A673 (cell line): ENCODE data around the gene DPF3. TPM values are rescaled to one million over a fixed set of nuclear protein-coding genes. Genes with fewer than 3 reads are reported as not detected.

Source experiments
- BruUV-seq: library from RNA; stranded (reverse); fragments of 400-500 nt; replicated peaks from 2 replicates; lab custom pipeline; 2021; lab: Mats Ljungman, UMichigan
- CTCF ChIA-PET: fragments of 300-600 bp; sonication (Branson Sonifier 250); formaldehyde crosslinking; loops from one replicate; lab custom pipeline; 2022; ENCODE audit warnings: antibody characterized with exemption; lab: Charles Lee
- POLR2A ChIA-PET: fragments of 300-600 bp; sonication (Branson Sonifier 250); formaldehyde crosslinking; loops from one replicate; lab custom pipeline; 2022; ENCODE audit warnings: antibody characterized with exemption; ENCODE audit not compliant: low non-redundant PET; lab: Charles Lee
- DNase-seq: peaks from one replicate; pipeline ENCODE4 v3.0.0-alpha.2; 2015; ENCODE audit warnings: low spot score
- H3K27ac ChIP-seq: fragments of 200-600 bp; sonication (generic); 2 replicates; pipeline ENCODE4 v1.5.1; 2016; ENCODE audit warnings: mixed run types, low read depth, mild to moderate bottlenecking, mixed read lengths, antibody characterized with exemption, low read length; ENCODE audit not compliant: poor library complexity, severe bottlenecking
- H3K27me3 ChIP-seq: fragments of 200-600 bp; sonication (generic); replicated peaks from 2 replicates; pipeline ENCODE4 v1.6.1; 2017; ENCODE audit warnings: mixed run types, low read depth, mild to moderate bottlenecking, mixed read lengths, antibody characterized with exemption, low read length; ENCODE audit not compliant: insufficient read depth, poor library complexity
- H3K36me3 ChIP-seq: fragments of 200-600 bp; sonication (generic); 2 replicates; pipeline ENCODE4 v1.6.1; 2016; ENCODE audit warnings: mixed run types, mild to moderate bottlenecking, mixed read lengths, antibody characterized with exemption, low read length; ENCODE audit not compliant: insufficient read depth, poor library complexity, severe bottlenecking
- H3K4me1 ChIP-seq: fragments of 200-600 bp; sonication (generic); 2 replicates; pipeline ENCODE4 v1.6.1; 2017; ENCODE audit warnings: mixed run types, mild to moderate bottlenecking, mixed read lengths, antibody characterized with exemption, low read length; ENCODE audit not compliant: insufficient read depth, poor library complexity, severe bottlenecking
- H3K4me3 ChIP-seq: fragments of 200-600 bp; sonication (generic); 2 replicates; pipeline ENCODE4 v1.5.1; 2016; ENCODE audit warnings: low read depth, mixed run types, mild to moderate bottlenecking, mixed read lengths, low read length; ENCODE audit not compliant: poor library complexity, severe bottlenecking
- H3K9me3 ChIP-seq: fragments of 200-600 bp; sonication (generic); 2 replicates; pipeline ENCODE4 v1.6.1; 2016; ENCODE audit warnings: mixed run types, low read depth, mild to moderate bottlenecking, mixed read lengths, antibody characterized with exemption, low read length; ENCODE audit not compliant: poor library complexity, severe bottlenecking
- EZH2 ChIP-seq: fragments of 200-600 bp; sonication (generic); IDR thresholded peaks from 2 replicates; pipeline ENCODE4 v1.6.1; 2017; ENCODE audit warnings: borderline replicate concordance, low read depth, mild to moderate bottlenecking, mixed read lengths, antibody characterized with exemption, low read length; ENCODE audit not compliant: poor library complexity, severe bottlenecking
- intact Hi-C: fragments of 100-400 bp; cut with micrococcal nuclease; formaldehyde crosslinking; loops from one replicate; pipeline ENCODE4 v1.10.0; 2022; ENCODE audit not compliant: unreplicated experiment
- total RNA-seq: library from RNA; stranded (reverse); gene quantifications from 2 replicates; pipeline ENCODE4 v1.2.3, GENCODE V29; 2021
- TF ChIP-seq, protein P1 (sequence below): fragments of 300-800, 200-600 bp; sonication (generic); conservative IDR thresholded peaks from 2 replicates; pipeline ENCODE4 v1.5.1; 2017; ENCODE audit warnings: low read depth, mild to moderate bottlenecking, antibody characterized with exemption, low read length, moderate library complexity, mixed read lengths

DPF3 gene
- total RNA-seq, 1 experiment from 2014 or later = 15.7 TPM

DNA sequence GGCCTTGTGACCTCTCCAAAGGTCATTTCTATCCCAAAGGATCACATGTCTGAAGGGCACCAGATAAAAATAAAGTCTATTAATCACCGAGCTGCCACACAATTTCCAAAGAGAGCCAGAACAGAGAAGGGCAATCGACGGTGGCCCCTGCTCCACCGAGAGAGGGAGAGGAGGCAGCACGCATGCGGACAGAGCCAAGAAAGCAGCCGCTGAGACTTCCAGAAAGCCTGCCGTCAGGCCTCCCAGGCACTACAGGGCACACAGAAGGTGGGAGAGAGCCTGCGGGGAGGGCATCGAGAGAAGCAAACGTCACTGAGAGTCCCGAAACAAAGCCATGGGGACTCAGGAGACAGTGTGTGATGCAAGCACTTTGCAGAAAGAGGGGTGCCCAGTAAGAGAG is 182.0 kb downstream of the DPF3 start:
- no peak for DNase-seq
- no peaks in the 10 kb centered on the region for H3K27me3 ChIP-seq
- intact Hi-C loops = no loop called here
- no TSS peak for BruUV-seq
- H3K9me3 ChIP-seq = no peaks in the 10 kb centered on the region
- no peak overlapping the region for H3K27ac ChIP-seq
- no peak overlapping the region for H3K4me3 ChIP-seq
- H3K4me1 ChIP-seq = no peaks in the 10 kb centered on the region
- TF ChIP-seq EZH2 = no peak
- TF ChIP-seq, protein P1, sequence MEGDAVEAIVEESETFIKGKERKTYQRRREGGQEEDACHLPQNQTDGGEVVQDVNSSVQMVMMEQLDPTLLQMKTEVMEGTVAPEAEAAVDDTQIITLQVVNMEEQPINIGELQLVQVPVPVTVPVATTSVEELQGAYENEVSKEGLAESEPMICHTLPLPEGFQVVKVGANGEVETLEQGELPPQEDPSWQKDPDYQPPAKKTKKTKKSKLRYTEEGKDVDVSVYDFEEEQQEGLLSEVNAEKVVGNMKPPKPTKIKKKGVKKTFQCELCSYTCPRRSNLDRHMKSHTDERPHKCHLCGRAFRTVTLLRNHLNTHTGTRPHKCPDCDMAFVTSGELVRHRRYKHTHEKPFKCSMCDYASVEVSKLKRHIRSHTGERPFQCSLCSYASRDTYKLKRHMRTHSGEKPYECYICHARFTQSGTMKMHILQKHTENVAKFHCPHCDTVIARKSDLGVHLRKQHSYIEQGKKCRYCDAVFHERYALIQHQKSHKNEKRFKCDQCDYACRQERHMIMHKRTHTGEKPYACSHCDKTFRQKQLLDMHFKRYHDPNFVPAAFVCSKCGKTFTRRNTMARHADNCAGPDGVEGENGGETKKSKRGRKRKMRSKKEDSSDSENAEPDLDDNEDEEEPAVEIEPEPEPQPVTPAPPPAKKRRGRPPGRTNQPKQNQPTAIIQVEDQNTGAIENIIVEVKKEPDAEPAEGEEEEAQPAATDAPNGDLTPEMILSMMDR = no peak
- CTCF ChIA-PET = no interaction called here
- POLR2A ChIA-PET = no interaction called here
- no peaks in the 10 kb centered on the region for H3K36me3 ChIP-seq

DNA sequence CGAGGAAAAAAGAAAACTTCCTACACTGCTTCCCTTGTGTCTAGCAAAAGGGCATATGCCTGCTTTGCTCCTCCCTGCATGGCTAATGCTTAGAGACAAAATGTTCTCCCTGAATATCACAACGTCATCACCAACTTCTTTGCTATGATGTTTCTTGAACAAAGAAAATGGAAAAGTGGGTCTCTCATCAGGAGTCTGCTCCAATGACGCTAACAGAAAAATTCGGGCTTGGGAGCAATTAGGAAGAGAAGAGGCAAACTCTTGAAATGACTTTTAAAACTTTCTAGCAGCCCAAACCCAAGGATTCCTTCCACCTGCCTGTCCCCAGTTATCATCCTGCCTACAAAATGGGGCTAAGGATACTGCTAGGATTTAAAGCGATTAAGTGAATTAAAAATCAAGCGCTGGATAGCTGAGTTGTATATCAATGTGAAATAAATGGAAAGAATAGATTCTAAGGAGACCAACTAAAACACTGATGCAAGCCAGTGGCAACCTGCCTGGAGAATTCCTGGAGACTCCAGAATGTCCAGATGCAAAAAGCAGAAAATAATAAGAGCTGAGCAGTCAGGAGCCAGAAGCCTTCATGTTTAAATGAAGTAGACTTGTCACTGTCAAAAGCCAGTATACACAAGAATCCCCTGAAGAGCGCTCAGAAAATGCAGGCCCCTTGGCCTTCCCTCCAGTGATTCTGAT is 183.8 kb downstream of the DPF3 start:
- CTCF ChIA-PET = no interaction called here
- POLR2A ChIA-PET = no interaction called here
- TF ChIP-seq, protein P1 = no peak
- TF ChIP-seq EZH2 = no peak
- H3K27ac ChIP-seq = no peak overlapping the region
- no peaks in the 10 kb centered on the region for H3K27me3 ChIP-seq
- H3K36me3 ChIP-seq = no peaks in the 10 kb centered on the region
- intact Hi-C loops = no loop called here
- H3K4me1 ChIP-seq = no peaks in the 10 kb centered on the region
- no peaks in the 10 kb centered on the region for H3K9me3 ChIP-seq
- DNase-seq = no peak
- H3K4me3 ChIP-seq = no peak overlapping the region
- BruUV-seq = TSS peak; percentile 21

DNA sequence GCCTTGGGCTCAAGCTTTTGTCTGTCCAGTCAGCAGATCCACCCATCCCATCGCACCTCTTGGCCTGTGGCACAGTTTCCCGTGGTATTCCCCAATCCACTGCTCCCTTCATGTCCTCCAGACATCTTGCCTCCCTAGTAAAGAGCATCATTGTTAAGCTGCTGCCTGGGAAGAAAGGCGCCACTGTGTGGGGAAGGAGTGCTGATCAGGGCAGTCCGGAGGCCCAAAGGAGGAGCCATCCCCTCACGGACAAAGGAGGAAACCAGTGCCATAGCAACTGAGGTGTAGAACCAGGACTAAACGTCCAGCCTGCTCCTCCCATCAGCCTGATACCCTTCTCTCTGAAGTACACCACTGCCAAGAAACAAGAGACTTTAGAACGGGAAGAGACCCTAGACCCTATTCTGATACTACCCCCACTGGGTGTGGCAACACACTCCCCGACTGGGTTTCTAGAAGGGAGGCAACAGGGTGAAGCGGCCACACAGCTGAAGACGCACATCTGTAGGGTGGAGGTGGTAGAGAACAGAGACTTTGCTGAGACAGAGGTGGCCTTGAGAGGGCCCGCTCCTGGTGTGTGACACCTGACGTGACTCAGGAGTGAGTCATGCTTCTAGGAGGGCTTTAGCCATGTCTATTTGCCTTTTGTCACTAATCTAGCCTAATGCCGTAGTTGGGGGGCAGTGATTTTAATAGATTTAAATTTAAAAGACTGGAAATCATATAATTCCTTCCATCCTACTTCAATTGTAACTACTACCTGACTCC is 185.0 kb downstream of the DPF3 start:
- Histone ChIP-seq H3K4me1 (no peaks in the 10 kb centered on the region), H3K27ac (no peak overlapping the region), H3K27me3 (no peaks in the 10 kb centered on the region), H3K36me3 (no peaks in the 10 kb centered on the region), H3K9me3 (no peaks in the 10 kb centered on the region), H3K4me3 (no peak overlapping the region)
- DNase-seq = no peak
- intact Hi-C loops = no loop called here
- POLR2A ChIA-PET = no interaction called here
- BruUV-seq = no TSS peak
- TF ChIP-seq EZH2 = no peak
- TF ChIP-seq, protein P1 = no peak
- CTCF ChIA-PET = no interaction called here
